HG03025 (cell line): ENCODE results near the gene SLC29A4.
"Not testable (repeated sequence)": the region's sequence is repeated elsewhere in the genome, so short reads cannot be mapped to it uniquely, and the experiment has no call there.

ENCODE experiments used
- ATAC-seq: cut with Tn5 transposase; IDR thresholded peaks from one replicate; pipeline ENCODE4 v1.9.1; 2021; ENCODE audit warnings: mild to moderate bottlenecking, moderate library complexity; ENCODE audit not compliant: unreplicated experiment, low FRiP score

Gene SLC29A4, protein sequence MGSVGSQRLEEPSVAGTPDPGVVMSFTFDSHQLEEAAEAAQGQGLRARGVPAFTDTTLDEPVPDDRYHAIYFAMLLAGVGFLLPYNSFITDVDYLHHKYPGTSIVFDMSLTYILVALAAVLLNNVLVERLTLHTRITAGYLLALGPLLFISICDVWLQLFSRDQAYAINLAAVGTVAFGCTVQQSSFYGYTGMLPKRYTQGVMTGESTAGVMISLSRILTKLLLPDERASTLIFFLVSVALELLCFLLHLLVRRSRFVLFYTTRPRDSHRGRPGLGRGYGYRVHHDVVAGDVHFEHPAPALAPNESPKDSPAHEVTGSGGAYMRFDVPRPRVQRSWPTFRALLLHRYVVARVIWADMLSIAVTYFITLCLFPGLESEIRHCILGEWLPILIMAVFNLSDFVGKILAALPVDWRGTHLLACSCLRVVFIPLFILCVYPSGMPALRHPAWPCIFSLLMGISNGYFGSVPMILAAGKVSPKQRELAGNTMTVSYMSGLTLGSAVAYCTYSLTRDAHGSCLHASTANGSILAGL

DNA sequence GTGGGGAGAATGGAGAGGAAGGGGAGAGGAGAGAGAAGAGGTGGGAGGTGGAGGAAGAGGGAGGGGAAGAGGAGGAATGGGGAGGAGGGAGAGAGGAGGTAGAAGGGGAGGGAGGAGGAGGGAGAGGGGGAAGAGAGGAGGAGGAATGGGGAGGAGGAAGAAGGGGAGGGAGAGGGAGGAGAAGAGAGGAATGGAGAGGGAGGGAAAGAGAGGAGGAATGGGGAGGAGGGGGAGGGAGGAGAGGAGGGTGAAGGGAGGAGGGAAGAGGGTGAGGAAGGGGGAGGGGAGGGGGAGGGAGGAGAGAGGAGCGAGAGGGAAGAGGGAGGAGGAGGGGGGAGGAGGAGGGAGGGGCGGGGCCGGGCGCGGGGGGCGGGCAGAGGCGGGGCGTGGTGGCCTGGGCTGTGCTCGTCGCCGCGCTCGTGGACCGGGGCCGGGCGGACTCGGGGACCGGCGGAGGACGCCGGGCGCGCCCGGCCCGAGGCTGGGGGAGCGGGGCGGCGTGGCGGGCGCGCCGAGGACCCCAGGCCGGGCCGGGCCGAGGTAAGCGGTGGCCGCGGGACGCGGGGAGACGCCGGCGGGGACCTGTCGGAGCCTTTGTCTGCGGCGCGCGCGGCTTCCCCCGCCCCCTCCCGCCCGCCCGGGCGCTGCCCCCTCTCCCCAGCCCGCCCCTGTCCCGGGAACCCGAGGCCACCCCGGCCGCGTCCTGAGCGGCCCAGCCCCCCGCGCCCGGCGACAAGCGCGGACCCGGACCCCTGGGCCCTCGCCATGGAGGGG is at the start of gene SLC29A4:
Gene SLC29A4 (plus strand): TSS at position 401 of the 774 bp plus-strand sequence. CDS start 4,874 bp downstream, outside the sequence.
- ATAC-seq = no peak

DNA sequence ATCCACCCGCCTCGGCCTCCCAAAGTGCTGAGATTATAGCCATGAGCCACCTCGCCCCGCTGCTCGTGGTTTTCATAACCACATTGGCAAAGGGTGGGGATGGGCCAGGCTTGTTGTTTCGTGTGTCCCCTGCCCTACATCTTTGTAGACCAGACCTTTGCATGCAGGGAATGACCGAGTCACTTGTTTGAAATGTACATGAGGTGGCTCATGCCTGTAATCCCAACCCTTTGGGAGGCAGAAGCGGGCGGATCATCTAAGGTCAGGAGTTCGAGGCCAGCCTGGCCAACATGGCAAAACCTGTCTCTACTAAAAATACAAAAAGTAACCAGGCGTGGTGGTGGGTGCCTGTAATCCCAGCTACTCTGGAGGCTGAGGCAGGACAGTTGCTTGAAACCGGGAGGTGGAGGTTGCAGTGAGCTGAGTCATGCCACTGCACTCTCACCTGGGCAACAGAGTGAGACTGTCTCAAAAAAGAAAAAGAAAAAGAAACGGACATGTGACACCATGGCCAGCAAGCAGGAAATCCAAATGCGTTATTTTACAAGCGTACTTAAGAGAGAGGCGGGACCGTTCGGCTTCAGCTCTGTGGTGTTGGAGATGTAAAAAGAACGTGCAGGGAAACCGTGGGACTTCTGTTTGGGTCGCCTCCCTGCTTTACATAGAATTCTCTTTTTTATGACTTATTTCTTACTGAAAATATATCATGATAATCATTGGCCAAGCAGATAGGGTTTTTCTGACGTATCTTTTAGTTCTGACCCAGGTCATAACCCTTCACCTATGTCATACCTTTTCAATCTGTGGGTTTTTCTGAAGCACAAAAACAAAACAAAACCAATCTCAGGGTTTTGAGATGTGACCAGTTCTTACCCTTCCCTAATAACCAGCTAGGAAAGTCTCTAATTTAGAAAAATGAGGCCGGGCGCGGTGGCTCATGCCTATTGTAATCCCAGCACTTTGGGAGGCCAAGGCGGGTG is 47.6 kb upstream of the SLC29A4 start:
- no peak for ATAC-seq

DNA sequence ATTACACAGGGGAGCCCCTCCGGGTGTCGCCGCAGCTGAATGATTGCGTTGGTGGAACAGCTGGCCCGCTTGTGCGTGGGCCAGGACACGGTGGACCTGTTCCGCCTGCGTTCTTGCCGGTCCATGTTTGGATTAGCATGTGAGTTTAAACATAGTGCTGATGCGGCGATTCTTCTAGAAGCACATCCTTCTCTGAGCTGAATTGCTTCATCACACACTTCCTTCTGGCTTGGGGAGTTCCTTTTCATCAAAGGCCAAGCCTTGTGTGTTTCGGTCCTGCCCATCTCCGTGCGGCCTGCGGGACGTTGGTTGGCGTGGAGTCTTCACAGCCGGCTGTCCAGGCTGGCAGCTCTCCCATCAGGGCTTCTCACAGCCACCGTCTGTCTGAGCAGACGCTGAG is 45.5 kb upstream of the SLC29A4 start:
- ATAC-seq = no peak

DNA sequence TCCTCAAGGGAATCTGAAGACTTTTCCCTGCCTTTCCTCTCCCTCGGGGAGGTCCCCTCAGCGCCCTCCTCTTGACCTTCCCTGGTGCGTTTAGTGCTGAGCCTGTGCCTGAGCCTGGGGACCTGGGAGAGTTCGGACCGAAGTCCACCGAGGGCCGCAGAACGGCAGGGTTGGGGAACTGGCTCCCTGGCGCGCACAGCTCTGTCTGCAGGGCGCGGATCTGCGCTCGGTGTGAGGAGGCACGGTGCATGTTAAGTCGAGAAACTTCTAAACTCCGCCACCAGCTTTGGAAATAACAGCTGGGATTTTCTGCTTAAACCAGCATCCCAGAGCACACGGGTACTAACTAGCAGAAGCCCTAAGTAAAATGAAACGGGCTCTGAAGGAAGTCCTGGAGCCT is 44.2 kb upstream of the SLC29A4 start:
- ATAC-seq = no peak

DNA sequence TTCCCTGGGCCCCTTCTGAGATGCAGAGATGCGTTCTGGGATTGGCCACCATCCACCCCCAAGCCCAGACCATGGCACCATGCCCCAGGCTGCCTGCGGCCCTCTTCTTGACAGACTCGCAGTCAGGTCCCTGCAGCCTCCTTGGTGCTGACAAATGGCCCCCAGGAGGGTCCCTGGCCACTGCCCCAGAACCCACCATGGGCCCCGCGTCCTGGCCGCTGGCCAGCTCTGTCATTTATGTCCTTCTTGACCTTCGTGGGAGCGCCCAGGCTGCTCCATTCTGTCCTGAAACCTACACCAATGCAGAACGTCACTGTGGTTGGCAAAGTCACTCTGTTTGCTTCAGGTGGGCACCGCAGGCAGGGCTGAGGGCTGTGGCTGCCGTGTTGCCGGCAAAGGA is 39.5 kb upstream of the SLC29A4 start:
- ATAC-seq = no peak

DNA sequence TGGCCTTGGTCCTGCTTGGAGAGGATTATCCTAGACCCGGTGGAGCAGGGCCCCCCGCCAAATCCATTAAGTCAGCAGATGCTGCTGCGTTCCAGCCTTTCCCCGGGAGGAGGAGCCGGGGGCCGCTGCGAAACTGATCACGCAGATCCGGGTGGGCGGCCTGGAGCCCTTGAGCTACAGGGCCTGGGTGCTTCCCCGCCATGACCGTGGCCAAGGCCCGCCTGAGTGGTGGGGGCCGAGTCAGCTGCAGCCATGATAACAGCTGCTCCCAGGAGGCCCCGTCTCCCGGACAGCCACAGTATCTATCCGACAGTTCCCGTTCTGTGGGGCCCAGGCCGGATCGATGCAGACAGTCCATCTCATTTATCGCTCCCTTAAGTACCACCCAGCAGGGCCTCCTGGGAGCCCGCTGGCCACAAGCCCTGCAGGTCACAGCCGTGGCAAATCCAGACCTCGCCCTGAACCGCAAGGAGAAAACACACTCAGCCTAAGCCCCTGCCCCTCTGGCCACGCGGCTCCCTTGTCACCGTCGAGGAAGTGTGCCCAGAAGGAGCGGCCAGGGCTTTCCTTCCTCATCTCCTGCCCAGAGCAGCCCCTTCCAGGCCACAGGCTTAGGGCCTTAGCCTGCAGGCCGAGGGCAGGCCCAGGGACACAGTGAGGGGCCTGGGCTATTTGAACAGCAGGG is 34.4 kb upstream of the SLC29A4 start:
- ATAC-seq = no peak

DNA sequence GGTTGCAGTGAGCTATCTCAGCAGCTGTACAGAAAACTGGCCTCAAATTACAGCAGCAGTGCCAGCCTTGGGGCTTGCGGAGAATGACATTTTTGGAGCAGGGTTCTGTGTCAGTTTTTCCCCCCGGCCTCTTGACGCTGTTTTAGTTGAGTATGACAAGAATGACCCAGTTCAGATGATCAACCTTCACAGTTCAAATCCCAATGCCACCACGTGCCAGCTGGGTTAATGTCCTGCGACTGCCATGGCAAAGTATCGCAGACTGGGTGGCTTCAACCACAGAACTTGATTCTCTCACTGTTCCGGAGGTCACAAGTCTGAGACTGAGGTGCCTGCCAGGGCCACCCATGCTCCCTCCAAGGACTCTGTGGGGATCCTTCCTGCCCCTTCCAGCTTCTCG is 32.0 kb upstream of the SLC29A4 start:
- ATAC-seq = not testable (repeated sequence)

DNA sequence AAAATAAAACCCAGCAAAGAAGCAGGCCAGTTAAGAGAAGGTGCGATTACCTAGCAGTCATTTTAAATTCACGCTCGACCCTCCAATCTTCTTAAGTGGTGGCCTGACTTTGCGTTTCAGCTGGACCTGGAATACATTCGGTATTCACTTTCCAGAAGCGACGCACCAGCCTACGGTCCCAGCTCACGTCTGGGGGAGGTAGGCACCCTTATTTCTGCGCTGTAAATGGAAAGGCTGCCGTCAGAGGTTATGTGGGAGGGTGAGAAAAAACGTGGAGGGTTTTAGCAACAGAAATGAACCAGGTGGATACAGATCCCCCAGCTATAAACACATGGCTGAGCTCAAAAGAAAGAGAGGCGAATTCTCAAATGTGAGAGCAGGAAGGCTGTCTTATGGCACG is 29.2 kb upstream of the SLC29A4 start:
- not testable (repeated sequence) for ATAC-seq

DNA sequence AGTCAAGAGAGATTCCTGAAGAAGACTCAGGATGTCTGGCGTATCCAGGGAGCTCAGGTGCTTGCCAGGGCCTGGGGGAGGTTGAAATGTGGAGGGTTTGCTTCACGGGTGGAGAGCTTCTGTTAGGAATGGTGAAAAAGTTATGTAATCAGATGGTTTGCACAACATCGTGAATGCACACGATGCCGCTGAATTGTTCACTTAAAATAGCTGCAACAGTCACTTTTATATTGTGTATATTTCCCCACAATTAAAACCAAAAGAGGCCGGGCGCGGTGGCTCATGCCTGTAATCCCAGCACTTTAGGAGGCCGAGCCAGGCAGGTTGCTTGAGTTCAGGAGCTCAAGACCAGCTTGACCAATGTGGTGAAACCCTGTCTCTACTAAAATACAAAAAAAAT is 28.4 kb upstream of the SLC29A4 start:
- not testable (repeated sequence) for ATAC-seq

DNA sequence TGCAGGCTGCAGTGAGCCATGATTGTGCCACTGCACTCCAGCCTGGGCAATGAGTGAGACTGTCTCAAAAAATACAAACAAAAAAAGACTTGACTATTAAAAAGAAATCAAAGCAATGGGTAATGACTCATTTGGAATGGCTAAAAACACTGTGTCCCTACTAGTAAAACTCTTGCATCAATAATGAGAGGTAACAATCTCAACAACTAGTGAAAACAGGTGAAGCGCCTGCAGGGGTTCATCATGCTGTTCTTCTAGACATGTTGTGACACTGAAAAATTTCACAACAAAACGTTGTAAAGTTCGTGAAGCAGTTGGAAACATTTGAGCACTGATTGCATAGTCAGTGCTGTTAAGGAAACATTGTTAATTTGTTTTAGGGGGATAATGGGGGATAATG is 26.9 kb upstream of the SLC29A4 start:
- no peak for ATAC-seq

DNA sequence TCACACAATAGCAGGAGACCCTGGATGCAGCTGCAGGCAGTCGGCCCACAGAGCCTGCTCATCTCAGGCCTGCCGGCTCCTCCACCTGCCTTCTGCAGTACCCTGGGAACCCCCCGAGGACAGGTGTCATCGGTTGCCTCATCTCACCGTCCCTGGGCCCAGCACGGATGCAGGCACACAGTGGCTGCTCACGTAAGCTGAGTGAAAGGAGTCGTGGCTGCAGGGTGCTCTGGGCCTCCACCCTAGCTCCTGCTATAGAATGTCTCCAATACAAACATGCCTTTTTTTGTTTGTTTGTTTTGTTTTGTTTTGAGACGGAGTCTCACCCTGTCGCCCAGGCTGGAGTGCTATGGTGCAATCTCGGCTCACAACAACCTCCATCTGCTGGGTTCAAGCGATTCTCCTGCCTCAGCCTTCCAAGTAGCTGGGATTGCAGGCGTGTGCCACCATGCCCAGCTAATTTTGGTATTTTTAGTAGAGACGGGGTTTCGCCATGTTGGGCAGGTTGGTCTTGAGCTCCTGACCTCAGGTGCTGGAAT is 22.1 kb upstream of the SLC29A4 start:
- ATAC-seq = not testable (repeated sequence)

DNA sequence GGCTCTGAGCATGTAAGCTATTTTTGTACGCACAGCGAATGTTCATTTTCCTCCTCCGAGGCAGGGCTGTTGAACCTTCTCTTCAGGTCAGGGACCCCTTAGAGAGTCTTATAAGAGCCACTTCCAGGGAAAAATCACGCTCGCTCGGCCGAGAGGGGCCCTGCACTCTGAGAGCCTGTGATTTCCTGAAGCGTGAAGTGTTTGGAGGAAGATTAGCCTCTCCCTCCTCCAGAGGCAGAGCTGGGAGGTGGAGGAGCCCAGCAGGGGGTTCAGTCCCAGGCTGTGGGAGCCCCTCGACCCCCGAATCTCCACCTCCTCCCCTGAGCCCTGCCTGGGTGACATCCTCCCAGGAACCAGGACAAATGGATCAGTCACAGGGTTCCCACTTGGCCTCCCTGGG is 19.7 kb upstream of the SLC29A4 start:
- not testable (repeated sequence) for ATAC-seq

DNA sequence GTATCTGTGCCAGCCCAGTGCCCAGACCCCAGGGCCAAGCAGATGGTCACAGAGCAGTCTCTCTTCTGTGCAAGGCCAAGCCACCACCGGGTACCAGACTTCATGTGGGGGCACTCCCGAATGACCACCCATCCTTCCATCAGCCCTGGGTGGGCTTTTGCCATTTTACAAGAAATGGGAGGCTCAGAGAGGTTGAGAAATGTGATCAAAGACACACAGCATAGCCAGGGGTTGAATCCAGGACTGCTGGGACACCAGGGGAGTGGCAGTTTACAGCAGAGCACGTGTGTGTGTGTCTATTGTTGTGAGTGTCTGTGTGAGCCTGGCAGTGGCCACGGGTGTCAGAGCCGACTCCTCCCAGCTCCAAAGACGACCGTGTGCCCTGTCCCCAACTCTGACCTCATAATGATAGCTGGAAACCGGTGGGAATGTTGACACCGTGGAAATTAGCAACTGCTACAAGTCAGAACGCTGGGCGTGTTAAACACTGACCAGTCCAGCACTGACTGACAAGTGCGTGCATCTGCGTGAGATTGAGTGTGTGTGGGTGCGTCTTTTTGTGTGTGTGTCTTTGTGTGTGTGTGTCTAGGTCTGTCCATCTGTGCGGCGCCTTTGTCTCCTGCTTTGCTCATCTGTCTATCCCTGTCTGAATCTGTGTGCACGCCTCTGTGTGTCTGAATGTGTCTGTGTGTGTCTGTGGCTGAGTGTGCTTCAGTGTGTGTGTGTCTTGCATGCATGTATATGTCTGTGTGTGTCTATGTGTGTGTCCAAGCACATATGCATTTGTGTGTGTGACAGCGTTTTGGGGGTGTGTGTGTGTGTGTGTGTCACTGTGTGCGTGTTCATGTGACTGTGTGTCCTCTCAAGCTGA is 17.2 kb upstream of the SLC29A4 start:
- no peak for ATAC-seq

DNA sequence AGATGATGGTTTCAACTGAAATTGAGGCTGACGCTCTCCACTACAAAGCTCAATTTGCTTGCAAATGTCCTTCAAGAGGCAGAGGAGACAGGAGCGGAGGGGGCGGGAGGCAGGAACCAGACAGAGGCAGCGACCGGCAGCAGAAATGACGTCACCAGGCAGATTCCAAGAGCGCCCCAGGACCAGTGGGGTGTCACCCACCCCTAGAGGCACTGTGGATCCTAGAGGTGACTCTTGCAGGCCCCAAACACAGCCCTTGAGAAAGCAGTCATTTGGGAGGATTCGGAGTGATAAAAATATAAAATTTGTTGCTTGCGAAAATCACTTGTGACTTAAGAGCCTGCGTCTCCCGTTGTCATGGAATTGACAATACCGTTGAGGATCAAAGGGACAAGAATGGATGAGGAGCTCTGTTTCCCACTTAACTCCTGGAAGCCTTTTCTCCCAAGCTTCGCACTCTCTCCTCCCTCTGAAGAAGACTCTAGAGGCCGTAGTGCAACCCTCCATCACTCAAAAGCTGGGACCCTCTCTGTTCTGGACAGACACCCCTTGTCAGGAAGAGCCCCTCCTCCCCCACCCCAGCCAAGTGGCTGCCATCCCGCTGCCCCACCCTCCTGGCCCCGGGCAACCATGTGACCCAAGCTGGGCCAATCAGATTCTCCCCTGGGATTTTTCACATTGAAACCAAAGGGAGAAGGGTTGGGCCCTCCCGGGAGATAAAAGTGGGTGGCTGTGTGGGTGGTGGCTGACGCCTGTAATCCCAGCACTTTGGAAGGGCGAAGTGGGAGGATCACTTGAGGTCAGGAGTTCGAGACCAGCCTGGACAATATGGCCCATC is 16.3 kb upstream of the SLC29A4 start:
- ATAC-seq = no peak

DNA sequence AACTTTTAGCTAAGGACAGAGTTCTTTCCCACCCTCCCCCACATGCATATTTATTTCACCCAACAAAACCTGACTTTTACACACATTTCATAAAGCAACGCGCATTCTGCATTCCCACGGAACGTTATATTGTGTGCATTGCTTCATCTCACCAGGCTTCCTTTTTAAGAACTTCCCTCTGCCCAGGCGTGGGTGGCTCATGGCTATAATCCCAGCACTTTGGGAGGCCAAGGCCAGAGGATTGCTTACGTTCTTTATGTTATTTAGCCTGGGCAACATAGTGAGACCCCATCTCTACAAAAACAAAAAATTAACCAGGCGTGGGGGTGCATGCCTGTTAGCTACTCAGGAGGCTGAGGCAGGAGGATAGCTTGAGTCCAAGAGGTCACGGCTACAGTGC is 14.9 kb upstream of the SLC29A4 start:
- ATAC-seq = not testable (repeated sequence)

DNA sequence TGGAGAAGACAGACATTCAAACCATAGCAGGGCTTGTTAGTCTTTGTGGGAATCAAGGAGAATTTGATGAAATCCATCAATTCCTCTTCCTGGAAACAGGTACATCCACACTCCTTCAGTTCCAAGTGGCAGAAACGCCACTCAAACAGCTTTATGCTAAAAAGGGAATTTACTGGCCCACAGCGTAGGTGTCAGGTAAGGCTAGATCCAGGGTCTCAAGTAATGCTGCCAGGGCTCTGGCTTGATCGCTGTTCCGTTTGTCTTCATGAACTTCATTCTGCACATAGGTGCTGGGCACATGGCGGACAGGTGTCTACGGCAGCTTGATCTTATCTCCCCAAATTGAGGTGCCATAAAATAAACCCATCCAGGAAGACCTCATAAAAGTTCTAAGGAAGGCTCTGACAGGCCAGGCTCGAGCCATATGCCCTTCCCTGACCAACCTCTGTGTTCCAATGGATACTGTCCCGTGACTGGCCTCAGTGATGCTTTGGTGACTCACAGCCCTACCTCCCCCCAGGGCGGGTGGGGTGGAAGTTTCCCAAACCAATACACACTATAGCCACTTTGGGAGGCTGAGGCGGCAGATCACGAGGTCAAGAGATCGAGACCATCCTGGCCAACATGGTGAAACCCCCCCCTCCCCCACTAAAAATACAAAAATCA is 12.6 kb upstream of the SLC29A4 start:
- not testable (repeated sequence) for ATAC-seq

DNA sequence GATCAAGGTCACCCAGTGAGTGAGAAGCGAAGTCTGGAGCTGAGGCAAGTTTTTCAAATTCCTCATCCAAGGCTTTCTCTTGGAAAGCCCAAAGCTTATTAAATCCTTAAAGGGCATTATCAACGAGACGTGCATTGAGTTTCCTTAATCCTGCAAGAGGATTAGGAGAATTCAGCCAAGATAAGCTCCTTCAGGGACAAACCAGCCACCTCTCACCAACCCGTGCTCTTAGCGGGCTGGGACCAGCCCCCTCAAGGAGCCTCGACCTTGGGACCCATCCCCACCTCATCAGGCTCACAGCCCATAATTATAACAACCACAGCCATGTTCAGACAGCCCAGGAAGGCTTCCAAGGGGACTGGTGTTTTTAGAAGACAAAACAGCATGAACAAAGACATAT is 12.0 kb upstream of the SLC29A4 start:
- no peak for ATAC-seq
